Activated CD4-positive, alpha-beta T cell treated with anti-CD3 and anti-CD28 coated beads, Interleukin-10, Interleukin-2, amounts not matched to agents 100 ng/mL and 50 ng/mL, durations not matched to agents 16 hours and 8 hours (primary cell): Measurements from ENCODE around the gene DLX1.
"Not testable (repeated sequence)": the region's sequence is repeated elsewhere in the genome, so short reads cannot be mapped to it uniquely, and the experiment has no call there.

ENCODE experiments used
- DNase-seq: peaks from one replicate; pipeline ENCODE4 v3.0.0-alpha.2; 2020

The DLX1 gene

GRCh38 chr2:172100080-172100934, 15.0 kb downstream of the DLX1 start:
- DNase-seq: no peak

DNA sequence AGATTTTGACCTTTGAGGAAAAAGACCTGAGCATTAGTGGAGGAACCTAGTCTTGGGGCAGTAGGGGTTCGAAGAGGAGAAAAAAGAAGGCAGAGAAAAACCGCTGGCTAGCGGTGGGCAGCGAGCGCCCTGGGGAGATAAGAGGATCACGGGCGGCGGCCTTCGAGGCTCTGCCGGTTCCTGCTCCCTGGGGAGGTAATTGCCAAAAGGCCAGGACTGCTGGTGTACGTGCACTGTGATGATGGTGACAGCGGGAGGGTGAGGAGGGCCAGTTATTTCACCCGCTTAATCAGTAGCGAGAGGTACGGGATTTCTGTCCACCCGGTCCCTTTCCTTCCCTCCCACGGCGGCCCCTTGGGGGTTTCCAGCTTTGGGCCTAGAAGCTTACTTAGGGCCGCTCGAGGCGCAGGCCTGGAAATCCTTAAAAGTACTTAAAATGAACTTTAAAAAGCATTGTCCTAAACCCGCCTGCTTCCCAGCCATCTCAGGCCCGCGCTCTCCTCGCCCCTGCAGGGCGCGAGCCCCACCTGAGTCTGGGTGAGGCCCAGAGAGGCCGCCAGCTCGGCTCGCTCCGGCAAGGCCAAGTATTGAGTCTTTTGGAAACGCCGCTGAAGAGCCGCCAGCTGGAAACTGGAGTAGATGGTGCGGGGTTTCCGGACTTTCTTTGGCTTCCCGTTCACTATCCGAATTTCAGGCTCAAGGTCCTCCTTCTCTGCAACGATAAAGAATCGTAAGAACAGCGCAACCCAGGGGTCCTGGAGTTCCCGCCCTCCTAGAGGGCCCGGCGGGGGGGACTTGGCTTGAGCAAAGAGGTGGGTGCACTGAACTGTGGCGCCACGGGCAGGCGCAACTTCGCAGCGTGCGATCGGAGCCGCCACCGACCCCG, 15.9 kb downstream of the DLX1 start:
- no peak for DNase-seq

DNA sequence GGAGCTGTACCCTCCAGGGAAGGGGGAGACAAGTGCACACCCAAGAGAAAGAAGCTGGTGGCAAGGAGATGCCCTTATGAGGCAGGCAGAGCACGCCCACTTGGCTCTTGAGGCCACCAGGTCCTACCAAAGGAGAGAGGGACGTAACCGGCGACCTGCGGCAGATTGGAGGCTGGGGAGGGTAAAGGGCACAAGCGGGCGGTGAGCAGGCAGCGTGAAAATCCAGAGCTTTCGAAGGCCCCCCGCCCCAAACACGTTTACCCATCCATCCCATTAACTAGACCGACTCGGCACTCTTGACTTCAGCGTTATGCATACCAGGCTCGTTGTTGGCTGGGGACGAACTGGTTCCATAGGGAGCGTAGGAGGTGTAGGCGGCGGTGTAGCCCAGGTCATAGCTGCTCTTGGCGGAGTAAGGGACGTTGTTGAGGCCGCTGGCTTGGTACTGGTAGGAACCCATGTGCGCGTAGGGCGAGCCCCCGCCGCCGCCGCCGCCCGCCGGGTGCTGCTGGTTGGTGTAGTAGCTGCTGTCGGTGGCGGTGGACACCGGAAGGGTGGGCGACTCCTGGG, 16.6 kb downstream of the DLX1 start:
- DNase-seq: no peak

GRCh38 chr2:172102391-172103359, 17.4 kb downstream of the DLX1 start, which contains the start of gene DLX2:
TSS of gene DLX2 (minus strand) at chr2:172102900. CDS start at chr2:172102538, 362 bp downstream.
- peak; percentile 82 for DNase-seq

DNA sequence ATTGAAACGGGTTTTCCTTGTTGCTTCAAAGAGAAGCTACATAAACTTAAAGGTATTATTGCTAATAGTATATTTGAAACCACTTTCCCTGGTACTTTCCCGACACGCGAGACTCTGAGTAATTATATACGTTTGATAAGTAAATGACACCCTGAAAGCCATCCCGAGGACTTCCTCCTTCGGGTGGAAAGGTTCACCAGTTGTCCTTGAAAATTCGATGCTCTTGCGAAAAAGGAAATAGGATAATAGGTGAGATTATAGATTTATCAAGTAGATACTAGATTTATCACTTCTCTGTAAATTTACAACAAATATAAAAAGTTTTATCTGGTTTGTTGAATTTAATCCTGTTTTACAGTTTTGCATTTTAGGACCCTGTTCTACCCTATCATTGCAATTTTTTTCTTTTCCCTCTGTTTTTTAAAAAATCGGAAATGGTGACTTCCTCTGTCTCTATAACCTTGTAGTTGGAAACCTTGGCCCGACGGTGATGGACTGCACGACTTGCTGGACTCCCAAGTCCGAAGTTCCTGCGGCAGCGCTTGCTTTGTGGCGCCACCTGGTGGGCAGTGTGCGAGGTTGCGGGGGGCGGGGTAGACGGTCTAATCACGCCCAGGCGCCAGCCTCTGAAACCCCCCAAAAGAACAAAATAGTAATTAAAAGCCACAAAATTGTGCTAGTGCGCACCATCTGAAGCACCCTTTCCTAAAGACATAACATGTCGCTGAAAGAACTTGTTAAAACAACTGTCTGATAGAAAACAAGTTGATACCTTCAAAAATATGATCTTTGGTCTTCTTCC, 18.4 kb downstream of the DLX1 start:
- DNase-seq: peak; percentile 69

GRCh38 chr2:172105471-172106107, 20.3 kb downstream of the DLX1 start:
- DNase-seq: no peak

GRCh38 chr2:172106108-172106961, 21.0 kb downstream of the DLX1 start:
- DNase-seq: peak; percentile 47

- DNase-seq: no peak
Measured at GRCh38 chr2:172107690-172108586, 22.6 kb downstream of the DLX1 start.

GRCh38 chr2:172108587-172108930, 23.3 kb downstream of the DLX1 start:
- DNase-seq: no peak

- DNase-seq: no peak
Measured at GRCh38 chr2:172109256-172109987, 24.1 kb downstream of the DLX1 start.

DNA sequence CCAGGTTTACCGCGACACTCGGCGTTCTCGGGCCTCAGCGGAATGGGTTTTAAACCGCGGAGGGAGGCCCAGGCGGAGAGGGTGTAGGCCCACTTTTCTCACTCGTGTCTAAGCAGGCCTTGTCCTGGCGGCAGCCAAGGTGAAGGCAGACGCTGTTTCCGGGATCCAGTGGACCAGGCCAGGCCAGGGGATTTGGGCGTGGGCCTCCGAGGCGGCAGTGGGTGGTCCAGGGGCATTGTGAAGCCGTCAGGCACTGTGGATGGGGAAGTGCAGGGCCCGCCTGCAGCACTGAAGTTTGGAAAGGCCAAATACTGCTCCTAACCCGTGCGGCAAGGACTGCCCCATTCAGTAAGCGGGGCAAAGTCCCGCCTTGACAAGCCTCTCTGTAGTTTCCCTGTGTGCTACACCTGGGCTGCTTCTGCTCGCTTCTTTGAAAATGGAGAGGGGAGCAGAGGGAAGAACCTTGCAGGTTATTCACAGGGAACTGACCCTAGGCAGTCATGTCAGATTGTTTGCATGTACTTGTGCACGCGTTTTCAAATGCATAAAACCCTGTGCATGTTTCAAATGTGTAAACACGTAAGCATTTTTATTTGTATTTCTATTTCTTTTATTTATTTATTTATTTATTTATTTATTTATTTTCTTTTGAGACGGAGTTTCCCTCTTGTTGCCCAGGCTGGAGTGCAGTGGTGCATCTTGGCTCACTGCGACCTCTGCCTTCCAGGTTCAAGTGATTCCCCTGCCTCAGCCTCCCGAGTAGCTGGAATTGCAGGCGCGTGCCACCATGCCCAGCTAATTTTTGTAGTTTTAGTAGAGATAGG, 24.9 kb downstream of the DLX1 start:
- no peak for DNase-seq

- no peak for DNase-seq
Measured at GRCh38 chr2:172113617-172114016, 28.3 kb downstream of the DLX1 start.

DNA sequence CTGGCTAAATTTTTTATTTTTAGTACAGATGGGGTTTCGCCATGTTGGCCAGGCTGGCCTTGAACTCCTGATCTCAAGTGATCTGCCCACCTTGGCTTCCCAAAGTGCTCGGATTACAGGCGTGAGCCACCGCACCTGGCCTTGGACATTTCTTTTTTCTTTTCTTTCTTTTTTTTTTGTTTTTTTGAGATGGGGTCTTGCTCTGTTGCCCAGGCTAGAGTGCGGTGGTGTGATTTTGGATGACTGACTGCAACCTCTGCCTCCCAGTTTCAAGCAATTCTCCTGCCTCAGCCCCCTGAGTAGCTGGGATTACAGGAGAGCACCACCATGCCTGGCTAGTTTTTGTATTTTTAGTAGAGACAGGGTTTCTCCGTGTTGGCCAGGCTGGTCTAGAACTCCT, 28.9 kb downstream of the DLX1 start:
- DNase-seq: not testable (repeated sequence)

DNA sequence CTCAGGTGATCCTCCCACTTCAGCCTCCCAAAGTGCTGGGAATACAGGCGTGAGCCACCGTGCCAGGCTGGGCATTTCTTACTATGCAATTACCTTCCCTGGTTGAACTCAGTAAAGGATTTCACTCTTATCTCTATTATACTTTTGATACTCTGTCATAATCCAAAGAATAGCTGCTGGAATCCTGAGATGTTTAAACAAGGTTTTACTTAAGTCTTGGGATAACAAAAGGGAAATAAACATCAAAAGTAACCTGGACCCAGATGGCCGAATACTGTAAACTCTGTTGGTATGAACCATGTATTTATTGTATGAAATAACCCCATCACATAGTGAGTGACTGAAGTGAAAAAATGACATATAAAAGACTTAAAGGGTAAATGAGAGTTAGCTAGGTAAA, 29.3 kb downstream of the DLX1 start:
- DNase-seq: no peak

GRCh38 chr2:172116107-172116506, 30.8 kb downstream of the DLX1 start:
- DNase-seq: no peak

DNA sequence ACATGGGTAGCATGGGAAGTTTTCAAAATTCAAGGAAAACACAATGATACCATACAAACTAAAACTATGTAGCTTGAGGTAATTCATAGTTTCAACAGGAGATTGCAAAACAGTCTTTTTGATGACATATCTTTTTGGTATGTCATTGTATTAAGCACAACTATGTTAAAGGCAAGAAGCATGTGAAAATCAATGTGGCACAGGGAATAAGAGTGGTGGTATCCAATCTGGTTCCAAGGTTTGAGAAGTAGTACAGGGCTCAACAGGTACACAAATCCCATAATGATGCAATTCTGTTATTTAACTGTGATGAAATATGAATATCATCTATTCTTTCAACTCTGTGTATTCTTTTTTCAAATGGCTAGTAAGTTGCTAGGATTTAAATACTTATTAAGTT, 33.8 kb downstream of the DLX1 start:
- DNase-seq: no peak

- no peak for DNase-seq
Measured at GRCh38 chr2:172120118-172120517, 34.8 kb downstream of the DLX1 start.
